Effector memory CD8-positive, alpha-beta T cell (primary cell): ENCODE data around the gene MACROD1.

Experiments
- ATAC-seq: fragments of 150-1000 bp; cut with Tn5 transposase; replicated peaks from 2 replicates; pipeline ENCODE4 v1.10.0; 2021; ENCODE audit warnings: mild to moderate bottlenecking, moderate library complexity
- DNase-seq, 3 experiments: peaks; one replicate each; pipeline ENCODE4 v3.0.0; 2021
- H3K27ac Mint-ChIP-seq, 2 donors: one replicate each; pipeline ENCODE4 v1.8.0; 2022; ENCODE audit warnings: mild to moderate bottlenecking in 2 of 2, mixed read lengths in 2 of 2, moderate library complexity in 2 of 2
- H3K27me3 Mint-ChIP-seq, 2 donors: one replicate each; pipeline ENCODE4 v1.8.0; 2022; ENCODE audit warnings: mixed read lengths in 2 of 2
- H3K36me3 Mint-ChIP-seq: one replicate; pipeline ENCODE4 v1.8.0; 2022; ENCODE audit warnings: mild to moderate bottlenecking, moderate library complexity, mixed read lengths; ENCODE audit not compliant: insufficient read depth
- H3K4me1 Mint-ChIP-seq, 2 donors: one replicate each; pipeline ENCODE4 v1.8.0; 2022; ENCODE audit warnings: low read depth in 2 of 2, mixed read lengths in 2 of 2
- H3K4me3 Mint-ChIP-seq, 2 donors: one replicate each; pipeline ENCODE4 v1.8.0; 2022; ENCODE audit warnings: mild to moderate bottlenecking in 2 of 2, mixed read lengths in 2 of 2, moderate library complexity in 2 of 2
- H3K9me3 Mint-ChIP-seq, 2 donors: one replicate each; pipeline ENCODE4 v1.8.0; 2022; ENCODE audit warnings: mixed read lengths in 2 of 2

MACROD1 gene

GRCh38 chr11:63961608-63962412 is 204.1 kb downstream of the MACROD1 start:
- Mint-ChIP-seq H3K4me3 (peak overlapping the region; percentile 74 to 85), H3K9me3 (no peaks in the 10 kb centered on the region), H3K27me3 (no peaks in the 10 kb centered on the region), H3K36me3 (peaks cover 10% of the 10 kb centered on the region), H3K4me1 (peaks cover 18 to 24% of the 10 kb centered on the region in 2 donors), H3K27ac (peak overlapping the region in 1 of 2 donors; percentile 84)
- DNase-seq (peak in 2 of 3 experiments; percentile 35 to 43), ATAC-seq (peak; percentile 97)

- no peak for ATAC-seq
- Mint-ChIP-seq H3K27me3 (no peaks in the 10 kb centered on the region), H3K36me3 (peaks cover 17% of the 10 kb centered on the region), H3K27ac (no peak overlapping the region), H3K4me1 (peaks cover 30 to 35% of the 10 kb centered on the region in 2 donors), H3K9me3 (no peaks in the 10 kb centered on the region), H3K4me3 (no peak overlapping the region)
- no peak for DNase-seq
These were observed 207.9 kb downstream of the MACROD1 start for GRCh38 chr11:63958008-63958407.

- Mint-ChIP-seq H3K27ac (peak overlapping the region; percentile 66 to 76), H3K36me3 (peaks cover 21% of the 10 kb centered on the region), H3K27me3 (no peaks in the 10 kb centered on the region), H3K4me1 (peaks cover 32% of the 10 kb centered on the region in 2 donors), H3K4me3 (peak overlapping the region; percentile 54 to 69), H3K9me3 (no peaks in the 10 kb centered on the region)
- ATAC-seq (no peak), DNase-seq (no peak)
These were observed 213.3 kb downstream of the MACROD1 start for GRCh38 chr11:63952570-63952969.

GRCh38 chr11:63951779-63952536 is 214.0 kb downstream of the MACROD1 start:
- ATAC-seq, result peak; percentile 89
- H3K4me1 Mint-ChIP-seq, result peaks cover 31 to 32% of the 10 kb centered on the region in 2 donors
- peaks cover 26% of the 10 kb centered on the region for H3K36me3 Mint-ChIP-seq

More at GRCh38 chr11:63951779-63952536, 214.0 kb downstream of the MACROD1 start:
- Mint-ChIP-seq H3K27me3 (no peaks in the 10 kb centered on the region), H3K9me3 (no peaks in the 10 kb centered on the region), H3K4me3 (peak overlapping the region; percentile 54 to 69), H3K27ac (peak overlapping the region; percentile 66 to 76)
- peak; percentile 25 to 42 (median 30) for DNase-seq
